ENCODE data around the gene MSRB1.
"Not testable (repeated sequence)": the region's sequence is repeated elsewhere in the genome, so short reads cannot be mapped to it uniquely, and the experiment has no call there.

MSRB1 gene

GRCh38 chr16:1915732-1916639 lies 27.0 kb downstream of the MSRB1 start:
- no peak for DNase-seq

GRCh38 chr16:1914988-1915387 lies 28.0 kb downstream of the MSRB1 start:
- DNase-seq = no peak

- no peak for DNase-seq
Measured at GRCh38 chr16:1914084-1914608, 28.9 kb downstream of the MSRB1 start.

- DNase-seq = peak; percentile 32
Measured at GRCh38 chr16:1913327-1914083, 29.5 kb downstream of the MSRB1 start.

GRCh38 chr16:1912215-1912543 lies 30.8 kb downstream of the MSRB1 start:
- DNase-seq = no peak

- no peak for DNase-seq
Measured at GRCh38 chr16:1911467-1912214, 31.4 kb downstream of the MSRB1 start.

- no peak for DNase-seq
Measured at GRCh38 chr16:1909561-1910231, 33.3 kb downstream of the MSRB1 start.

- no peak for DNase-seq
Measured at GRCh38 chr16:1908983-1909382, 34.0 kb downstream of the MSRB1 start.

GRCh38 chr16:1908184-1908583 lies 34.8 kb downstream of the MSRB1 start:
- DNase-seq = no peak

GRCh38 chr16:1907226-1907860 lies 35.7 kb downstream of the MSRB1 start:
- no peak for DNase-seq

GRCh38 chr16:1906846-1907165 lies 36.2 kb downstream of the MSRB1 start:
- DNase-seq = no peak

- DNase-seq = peak; percentile 42
Measured at GRCh38 chr16:1906055-1906845, 36.7 kb downstream of the MSRB1 start.

- DNase-seq = no peak
Measured at GRCh38 chr16:1903845-1904840, 38.9 kb downstream of the MSRB1 start.

- DNase-seq = no peak
Measured at GRCh38 chr16:1903220-1903574, 39.8 kb downstream of the MSRB1 start.

- DNase-seq = no peak
Measured at GRCh38 chr16:1902547-1903219, 40.3 kb downstream of the MSRB1 start.

GRCh38 chr16:1900452-1900774 lies 42.6 kb downstream of the MSRB1 start:
- DNase-seq = peak; percentile 92

- DNase-seq = peak; percentile 92
Measured at GRCh38 chr16:1899641-1900451, 43.2 kb downstream of the MSRB1 start.

- DNase-seq = not testable (repeated sequence)
Measured at GRCh38 chr16:1897692-1898091, 45.3 kb downstream of the MSRB1 start.
